T-helper 1 cell treated with Interleukin-12 subunit alpha and Interleukin-12 subunit beta and Interleukin-4 antibody, amounts not matched to agents 30 μg/mL and 1 μg/mL, for 36 hours (primary cell): ENCODE measurements around the gene CNTN1.

Source experiments
- H3K27ac Mint-ChIP-seq: one replicate; pipeline ENCODE4 v1.8.0; 2021; ENCODE audit warnings: mild to moderate bottlenecking, mixed read lengths
- H3K27me3 Mint-ChIP-seq: one replicate; pipeline ENCODE4 v1.8.0; 2021; ENCODE audit warnings: low read depth, mixed read lengths
- H3K36me3 Mint-ChIP-seq: one replicate; pipeline ENCODE4 v1.8.0; 2021; ENCODE audit warnings: low read depth, mixed read lengths
- H3K4me1 Mint-ChIP-seq: one replicate; pipeline ENCODE4 v1.8.0; 2021; ENCODE audit warnings: low read depth, mixed read lengths
- H3K4me3 Mint-ChIP-seq: one replicate; pipeline ENCODE4 v1.8.0; 2021; ENCODE audit warnings: mild to moderate bottlenecking, moderate library complexity, mixed read lengths
- H3K9me3 Mint-ChIP-seq: one replicate; pipeline ENCODE4 v1.8.0; 2021; ENCODE audit warnings: mixed read lengths

The CNTN1 gene

GRCh38 chr12:41013881-41014642 lies 321.8 kb downstream of the CNTN1 start:
- no peak overlapping the region for H3K27ac Mint-ChIP-seq
- peaks cover 21% of the 10 kb centered on the region for H3K9me3 Mint-ChIP-seq
- no peak overlapping the region for H3K4me3 Mint-ChIP-seq

GRCh38 chr12:41014643-41015020 lies 322.4 kb downstream of the CNTN1 start:
- Mint-ChIP-seq H3K36me3 (no peaks in the 10 kb centered on the region), H3K27ac (no peak overlapping the region), H3K27me3 (no peaks in the 10 kb centered on the region), H3K4me1 (no peaks in the 10 kb centered on the region), H3K9me3 (peaks cover 20% of the 10 kb centered on the region), H3K4me3 (no peak overlapping the region)

More at GRCh38 chr12:41013881-41014642, 321.8 kb downstream of the CNTN1 start:
- H3K36me3 Mint-ChIP-seq: no peaks in the 10 kb centered on the region
- H3K27me3 Mint-ChIP-seq: no peaks in the 10 kb centered on the region
- no peaks in the 10 kb centered on the region for H3K4me1 Mint-ChIP-seq

GRCh38 chr12:41018010-41018409 lies 325.8 kb downstream of the CNTN1 start:
- Mint-ChIP-seq H3K4me3 (no peak overlapping the region), H3K27me3 (no peaks in the 10 kb centered on the region), H3K9me3 (no peaks in the 10 kb centered on the region), H3K36me3 (no peaks in the 10 kb centered on the region), H3K4me1 (no peaks in the 10 kb centered on the region), H3K27ac (no peak overlapping the region)

- no peaks in the 10 kb centered on the region for H3K9me3 Mint-ChIP-seq
These were observed 327.2 kb downstream of the CNTN1 start for GRCh38 chr12:41019461-41019860.

GRCh38 chr12:41023836-41024235 lies 331.6 kb downstream of the CNTN1 start:
- no peaks in the 10 kb centered on the region for H3K27me3 Mint-ChIP-seq
- H3K27ac Mint-ChIP-seq: no peak overlapping the region
- no peaks in the 10 kb centered on the region for H3K4me1 Mint-ChIP-seq
- H3K9me3 Mint-ChIP-seq: no peaks in the 10 kb centered on the region
- H3K36me3 Mint-ChIP-seq: no peaks in the 10 kb centered on the region
- H3K4me3 Mint-ChIP-seq: no peak overlapping the region

More at GRCh38 chr12:41019461-41019860, 327.2 kb downstream of the CNTN1 start:
- Mint-ChIP-seq H3K27me3 (no peaks in the 10 kb centered on the region), H3K4me3 (no peak overlapping the region), H3K27ac (no peak overlapping the region), H3K4me1 (no peaks in the 10 kb centered on the region), H3K36me3 (no peaks in the 10 kb centered on the region)

GRCh38 chr12:41026151-41026550 lies 333.9 kb downstream of the CNTN1 start:
- Mint-ChIP-seq H3K27me3 (no peaks in the 10 kb centered on the region), H3K4me3 (no peak overlapping the region), H3K9me3 (no peaks in the 10 kb centered on the region), H3K4me1 (no peaks in the 10 kb centered on the region), H3K36me3 (no peaks in the 10 kb centered on the region), H3K27ac (no peak overlapping the region)

GRCh38 chr12:41032386-41032785 lies 340.1 kb downstream of the CNTN1 start:
- Mint-ChIP-seq H3K27me3 (no peaks in the 10 kb centered on the region), H3K27ac (no peak overlapping the region), H3K36me3 (no peaks in the 10 kb centered on the region), H3K9me3 (no peaks in the 10 kb centered on the region), H3K4me3 (no peak overlapping the region), H3K4me1 (no peaks in the 10 kb centered on the region)

GRCh38 chr12:41034686-41035085 lies 342.4 kb downstream of the CNTN1 start:
- H3K4me1 Mint-ChIP-seq: no peaks in the 10 kb centered on the region
- no peaks in the 10 kb centered on the region for H3K36me3 Mint-ChIP-seq
- no peak overlapping the region for H3K4me3 Mint-ChIP-seq
- H3K27ac Mint-ChIP-seq: no peak overlapping the region
- H3K27me3 Mint-ChIP-seq: no peaks in the 10 kb centered on the region
- H3K9me3 Mint-ChIP-seq: no peaks in the 10 kb centered on the region

GRCh38 chr12:41039461-41039860 lies 347.2 kb downstream of the CNTN1 start:
- Mint-ChIP-seq H3K4me3 (no peak overlapping the region), H3K27ac (no peak overlapping the region), H3K27me3 (no peaks in the 10 kb centered on the region), H3K9me3 (no peaks in the 10 kb centered on the region), H3K4me1 (no peaks in the 10 kb centered on the region), H3K36me3 (no peaks in the 10 kb centered on the region)

GRCh38 chr12:41045509-41045908 lies 353.3 kb downstream of the CNTN1 start:
- Mint-ChIP-seq H3K36me3 (no peaks in the 10 kb centered on the region), H3K27me3 (no peaks in the 10 kb centered on the region), H3K9me3 (no peaks in the 10 kb centered on the region), H3K27ac (no peak overlapping the region), H3K4me1 (no peaks in the 10 kb centered on the region), H3K4me3 (no peak overlapping the region)

GRCh38 chr12:41049033-41049432 lies 356.8 kb downstream of the CNTN1 start:
- Mint-ChIP-seq H3K4me1 (no peaks in the 10 kb centered on the region), H3K27me3 (no peaks in the 10 kb centered on the region), H3K27ac (no peak overlapping the region), H3K9me3 (no peaks in the 10 kb centered on the region), H3K36me3 (no peaks in the 10 kb centered on the region), H3K4me3 (no peak overlapping the region)

- Mint-ChIP-seq H3K9me3 (no peaks in the 10 kb centered on the region), H3K36me3 (no peaks in the 10 kb centered on the region), H3K27ac (no peak overlapping the region), H3K4me3 (no peak overlapping the region), H3K27me3 (no peaks in the 10 kb centered on the region), H3K4me1 (no peaks in the 10 kb centered on the region)
These were observed 359.7 kb downstream of the CNTN1 start for GRCh38 chr12:41051954-41052353.

GRCh38 chr12:41052441-41052840 lies 360.2 kb downstream of the CNTN1 start:
- Mint-ChIP-seq H3K4me1 (no peaks in the 10 kb centered on the region), H3K9me3 (no peaks in the 10 kb centered on the region), H3K27me3 (no peaks in the 10 kb centered on the region), H3K4me3 (no peak overlapping the region), H3K27ac (no peak overlapping the region), H3K36me3 (no peaks in the 10 kb centered on the region)

GRCh38 chr12:41053046-41053445 lies 360.8 kb downstream of the CNTN1 start:
- no peak overlapping the region for H3K27ac Mint-ChIP-seq
- H3K36me3 Mint-ChIP-seq: no peaks in the 10 kb centered on the region
- no peaks in the 10 kb centered on the region for H3K4me1 Mint-ChIP-seq
- no peaks in the 10 kb centered on the region for H3K27me3 Mint-ChIP-seq
- no peaks in the 10 kb centered on the region for H3K9me3 Mint-ChIP-seq
- H3K4me3 Mint-ChIP-seq: no peak overlapping the region

GRCh38 chr12:41055875-41056577 lies 363.8 kb downstream of the CNTN1 start:
- Mint-ChIP-seq H3K9me3 (no peaks in the 10 kb centered on the region), H3K4me3 (no peak overlapping the region), H3K27ac (no peak overlapping the region), H3K4me1 (no peaks in the 10 kb centered on the region), H3K36me3 (no peaks in the 10 kb centered on the region), H3K27me3 (no peaks in the 10 kb centered on the region)
